Ascending aorta (tissue), 2 donors: ENCODE results near the gene SOST. TPM values are rescaled to one million over a fixed set of nuclear protein-coding genes. Genes with fewer than 3 reads are reported as not detected.

Experiments used
- DNase-seq, 2 donors: peaks; one replicate each; pipeline ENCODE4 v3.0.0-alpha.2; 2019; ENCODE audit warnings: low spot score in 2 of 2
- H3K27ac ChIP-seq, 2 donors: fragments of 200-600 bp; sonication (generic); one replicate each; pipeline ENCODE4 v1.5.1; 2016 to 2017; ENCODE audit warnings: mild to moderate bottlenecking in 1 of 2
- H3K27me3 ChIP-seq: fragments of 200-600 bp; sonication (generic); one replicate; pipeline ENCODE4 v1.5.1; 2017
- H3K36me3 ChIP-seq, 2 donors: fragments of 200-600 bp; sonication (generic); one replicate each; pipeline ENCODE4 v1.5.1; 2016
- H3K4me1 ChIP-seq, 2 donors: fragments of 200-600 bp; sonication (generic); one replicate each; pipeline ENCODE4 v1.5.1; 2016 to 2017; ENCODE audit warnings: mild to moderate bottlenecking in 1 of 2
- H3K4me3 ChIP-seq, 2 donors: fragments of 200-600 bp; sonication (generic); one replicate each; pipeline ENCODE4 v1.5.1; 2016 to 2017; ENCODE audit warnings: mild to moderate bottlenecking in 1 of 2
- H3K9me3 ChIP-seq, 2 donors: fragments of 200-600 bp; sonication (generic); one replicate each; pipeline ENCODE4 v1.5.1; 2016
- CTCF ChIP-seq, 3 experiments: fragments of 200-600 bp in 2 of 3; fragments of 450-650 bp in 1 of 3; sonication (generic) in 2 of 3; IDR thresholded peaks; one replicate each; pipeline ENCODE4 v1.5.1; 2016 to 2019; ENCODE audit warnings: antibody characterized with exemption in 3 of 3, mild to moderate bottlenecking in 1 of 3, moderate library complexity in 1 of 3
- intact Hi-C: fragments of 100-400 bp; cut with DNase I; formaldehyde crosslinking; loops from one replicate; pipeline ENCODE4 v1.15.1; 2023
- total RNA-seq: library from RNA; depleted of rRNA; stranded (reverse); fragments of >200 nt; gene quantifications from one replicate; pipeline ENCODE4 v1.1.0, GENCODE V29; 2016

The SOST gene
- total RNA-seq, 1 donor from 2014 or later = 15.1 TPM

- no peaks in the 10 kb centered on the region for H3K27me3 ChIP-seq
- H3K4me1 ChIP-seq = peaks cover 0 to 6% of the 10 kb centered on the region in 2 donors
- DNase-seq = no peak
- TF ChIP-seq CTCF (IDR thresholded peaks at IDR 0.05) = no peak
- no peak overlapping the region for H3K4me3 ChIP-seq
- intact Hi-C loops = loop anchor here (2.0 kb wide), 1 partner anchor 25 kb away; no protein-coding TSS in a partner anchor
- no peaks in the 10 kb centered on the region for H3K9me3 ChIP-seq
- no peaks in the 10 kb centered on the region for H3K36me3 ChIP-seq
- H3K27ac ChIP-seq = peak overlapping the region; percentile 93 to 97
Measured at GRCh38 chr17:43721537-43722268, 36.9 kb downstream of the SOST start.

- H3K27me3 ChIP-seq = no peaks in the 10 kb centered on the region
- intact Hi-C loops = loop anchor here (1.0 to 2.0 kb wide), 2 partner anchors 24 to 40 kb away; no protein-coding TSS in a partner anchor
- peaks cover 0 to 6% of the 10 kb centered on the region in 2 donors for H3K4me1 ChIP-seq
- peak; percentile 38 to 89 for DNase-seq
- peak overlapping the region; percentile 93 to 97 for H3K27ac ChIP-seq
- no peaks in the 10 kb centered on the region for H3K36me3 ChIP-seq
- H3K4me3 ChIP-seq = peak overlapping the region; percentile 58 to 77
- no peaks in the 10 kb centered on the region for H3K9me3 ChIP-seq
- TF ChIP-seq CTCF (IDR thresholded peaks at IDR 0.05) = no peak
Measured at GRCh38 chr17:43720311-43721060, 38.1 kb downstream of the SOST start.

GRCh38 chr17:43719578-43719977 is 39.0 kb downstream of the SOST start:
- peak overlapping the region; percentile 93 to 97 for H3K27ac ChIP-seq
- no peaks in the 10 kb centered on the region for H3K9me3 ChIP-seq
- intact Hi-C loops = no loop called here
- TF ChIP-seq CTCF (IDR thresholded peaks at IDR 0.05) = no peak
- H3K36me3 ChIP-seq = no peaks in the 10 kb centered on the region
- H3K4me3 ChIP-seq = no peak overlapping the region
- DNase-seq = no peak
- H3K27me3 ChIP-seq = no peaks in the 10 kb centered on the region
- H3K4me1 ChIP-seq = peaks cover 0 to 6% of the 10 kb centered on the region in 2 donors

GRCh38 chr17:43718544-43718943 is 40.0 kb downstream of the SOST start:
- DNase-seq = no peak
- H3K4me1 ChIP-seq = peaks cover 0 to 6% of the 10 kb centered on the region in 2 donors
- intact Hi-C loops = no loop called here
- no peaks in the 10 kb centered on the region for H3K27me3 ChIP-seq
- peak overlapping the region in 1 of 2 donors; percentile 20 for H3K27ac ChIP-seq
- H3K4me3 ChIP-seq = no peak overlapping the region
- H3K9me3 ChIP-seq = no peaks in the 10 kb centered on the region
- H3K36me3 ChIP-seq = no peaks in the 10 kb centered on the region
- TF ChIP-seq CTCF (IDR thresholded peaks at IDR 0.05) = no peak

- Histone ChIP-seq H3K4me1 (peaks cover 0 to 9% of the 10 kb centered on the region in 2 donors), H3K27me3 (no peaks in the 10 kb centered on the region), H3K36me3 (no peaks in the 10 kb centered on the region), H3K27ac (no peak overlapping the region), H3K4me3 (no peak overlapping the region), H3K9me3 (no peaks in the 10 kb centered on the region)
- TF ChIP-seq CTCF (IDR thresholded peaks at IDR 0.05) = no peak
- DNase-seq = no peak
- intact Hi-C loops = no loop called here
Measured at GRCh38 chr17:43717913-43718312, 40.7 kb downstream of the SOST start.
